Head of caudate nucleus (tissue), 42 donors: ENCODE measurements around the gene WFDC1.

Experiments used
- DNase-seq, 42 donors: peaks; one replicate each; pipeline versions ENCODE4 v3.0.0 to v3.0.0-alpha.2; 2020 to 2021; ENCODE audit warnings: mixed read lengths in 7 of 42
- intact Hi-C: fragments of 100-400 bp; cut with DNase I; formaldehyde crosslinking; loops from one replicate; pipeline ENCODE4 v1.15.0; 2022

The WFDC1 gene

DNA sequence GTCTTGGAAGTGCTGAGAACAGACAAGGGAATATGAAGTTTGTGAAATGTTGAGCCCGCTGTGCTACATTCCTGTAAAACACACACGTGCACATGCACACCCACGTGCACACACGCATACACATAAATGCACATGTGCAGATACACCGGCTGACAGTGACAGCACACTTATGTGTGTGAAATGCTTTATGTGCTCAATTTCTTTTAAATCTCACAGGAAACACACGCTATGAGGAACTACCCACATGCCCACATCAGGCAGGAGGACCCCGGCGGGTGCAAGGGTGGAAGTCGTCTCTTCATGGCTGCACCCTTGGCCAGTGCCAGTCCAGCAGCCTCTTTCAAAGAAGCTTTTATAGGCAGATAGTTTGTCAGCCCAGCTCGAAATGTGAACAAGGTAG lies 561 bp upstream of the WFDC1 start:
- no peak for DNase-seq
- intact Hi-C loops: no loop called here

DNA sequence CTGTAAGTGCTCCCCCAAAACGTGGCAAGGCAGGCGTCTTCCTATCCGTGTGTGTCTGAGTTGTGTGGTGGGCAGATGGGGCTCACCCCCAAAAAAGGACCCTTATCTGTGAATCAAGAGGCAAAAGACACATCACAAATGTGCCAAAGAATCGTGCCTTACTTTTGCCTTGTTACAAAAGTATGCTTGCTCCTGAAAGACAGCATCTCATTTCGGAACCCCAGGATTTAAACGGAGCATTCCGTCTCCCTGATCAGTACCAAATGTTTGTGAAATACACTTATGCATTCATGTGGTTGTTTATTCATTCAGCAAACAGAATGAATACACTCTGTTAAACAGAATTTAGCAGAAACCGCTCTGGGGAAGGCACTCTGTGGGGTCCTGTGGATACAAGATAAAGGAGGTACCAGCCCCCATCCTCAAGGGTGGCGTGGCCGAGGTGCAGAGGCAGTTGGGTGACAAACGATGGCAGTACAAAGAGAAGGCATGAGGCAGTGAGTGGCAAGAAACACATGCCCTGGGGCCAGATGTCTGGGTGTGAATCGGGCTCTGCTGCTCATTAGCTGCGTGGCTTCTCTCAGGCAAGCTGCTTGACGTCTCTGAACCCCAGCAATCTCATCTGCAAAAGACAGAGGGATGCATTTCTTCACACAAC lies 654 bp downstream of the WFDC1 start:
- DNase-seq: peak in 1 of 42 donors; percentile 22

DNA sequence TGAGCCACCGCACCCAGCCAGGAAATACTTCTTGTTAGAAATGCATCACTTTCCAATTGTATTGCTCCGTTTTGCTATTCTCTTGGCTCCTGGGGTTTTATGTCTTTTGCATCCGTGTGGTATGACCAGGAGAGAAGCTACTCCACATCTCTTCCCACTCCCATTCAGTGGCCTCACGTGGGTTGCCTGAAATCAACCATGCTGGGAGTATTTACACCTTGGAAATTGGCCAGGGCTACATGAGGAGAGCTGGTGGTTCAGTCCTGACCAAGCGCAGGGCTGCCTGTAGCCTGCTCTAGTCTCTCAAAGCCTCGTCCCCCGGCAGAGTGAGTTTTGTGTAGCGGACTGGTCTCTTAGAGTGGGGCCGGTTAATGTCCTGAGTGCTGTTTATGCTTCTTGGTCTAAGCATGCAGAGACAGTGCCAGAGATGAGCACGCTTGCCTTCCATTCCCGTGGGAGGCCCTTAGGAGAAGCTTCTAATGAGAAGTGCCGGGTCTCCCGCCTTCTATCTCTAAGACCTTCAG lies 3.8 kb downstream of the WFDC1 start:
- intact Hi-C loops: no loop called here
- no peak for DNase-seq

More for the DNA sequence above, 654 bp downstream of the WFDC1 start:
- intact Hi-C loops: no loop called here

- intact Hi-C loops: no loop called here
- DNase-seq: no peak
Observed at GRCh38 chr16:84299734-84300440, 5.2 kb downstream of the WFDC1 start.

DNA sequence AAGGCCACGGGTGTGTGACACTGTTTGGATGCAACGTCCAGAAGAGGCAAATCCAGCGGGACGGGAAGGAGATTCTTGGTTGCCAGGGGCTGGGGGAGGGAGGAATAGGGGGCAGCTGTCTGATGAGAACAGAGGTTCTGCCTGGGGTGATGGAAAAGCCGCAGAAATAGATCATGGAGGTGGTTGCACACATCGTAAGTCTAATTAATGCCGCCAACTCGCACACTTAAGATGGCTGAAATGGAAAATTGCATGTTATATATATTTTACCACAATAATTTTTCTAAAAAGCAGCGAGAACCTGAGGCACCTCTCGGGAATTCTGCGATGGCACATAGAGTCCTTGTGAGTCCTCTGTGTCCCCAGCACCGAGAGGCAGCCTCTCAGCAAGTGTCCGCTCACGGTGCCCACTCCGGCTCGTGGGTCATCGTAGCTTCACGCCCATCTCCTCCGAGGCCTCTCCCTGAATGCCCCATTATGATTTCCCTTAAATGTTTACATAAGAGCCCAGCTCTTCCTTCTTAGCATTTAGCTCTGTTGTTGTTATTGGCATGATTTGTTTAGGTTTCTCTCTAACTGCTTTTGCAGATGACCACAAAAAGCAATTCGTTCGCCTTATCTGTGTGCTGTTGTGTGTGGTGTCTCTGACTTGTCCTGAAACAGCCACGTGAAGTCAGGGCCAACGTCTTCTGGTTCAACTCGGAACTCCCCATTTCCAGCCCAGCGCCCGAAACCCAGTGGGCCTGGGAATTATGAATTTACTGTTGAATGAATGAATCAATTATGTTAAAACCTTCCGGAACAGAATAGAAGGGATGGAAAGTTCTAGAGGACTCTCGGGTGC lies 7.7 kb downstream of the WFDC1 start:
- peak in 16 of 42 donors; percentile 29 to 75 (median 50) for DNase-seq
- intact Hi-C loops: no loop called here

GRCh38 chr16:84303023-84303422 lies 8.3 kb downstream of the WFDC1 start:
- intact Hi-C loops: no loop called here
- peak in 9 of 42 donors; percentile 28 to 58 (median 42) for DNase-seq

DNA sequence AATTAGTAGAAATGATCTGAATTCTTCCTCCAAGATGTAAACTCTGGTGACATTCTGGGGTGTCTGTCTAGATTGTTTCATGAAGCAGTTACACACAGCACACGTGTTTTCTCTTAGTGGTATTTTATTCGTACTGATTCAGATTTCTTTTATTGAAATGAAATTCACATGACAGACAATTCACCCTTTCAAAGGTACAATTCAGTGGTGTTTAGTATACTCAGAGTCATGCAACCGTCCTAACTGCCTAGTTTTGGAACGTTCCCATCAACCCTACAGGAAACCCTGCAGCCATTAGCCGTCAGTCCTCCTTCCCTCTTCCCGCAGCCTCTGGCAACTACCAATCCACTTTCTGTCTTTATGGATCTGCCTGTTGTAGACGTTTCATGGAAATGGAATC lies 8.8 kb downstream of the WFDC1 start:
- intact Hi-C loops: no loop called here
- no peak for DNase-seq

- intact Hi-C loops: no loop called here
Observed at GRCh38 chr16:84306564-84306963, 11.9 kb downstream of the WFDC1 start.

GRCh38 chr16:84307209-84307954 lies 12.7 kb downstream of the WFDC1 start:
- DNase-seq: no peak
- intact Hi-C loops: no loop called here

More at GRCh38 chr16:84306564-84306963, 11.9 kb downstream of the WFDC1 start:
- DNase-seq: no peak

DNA sequence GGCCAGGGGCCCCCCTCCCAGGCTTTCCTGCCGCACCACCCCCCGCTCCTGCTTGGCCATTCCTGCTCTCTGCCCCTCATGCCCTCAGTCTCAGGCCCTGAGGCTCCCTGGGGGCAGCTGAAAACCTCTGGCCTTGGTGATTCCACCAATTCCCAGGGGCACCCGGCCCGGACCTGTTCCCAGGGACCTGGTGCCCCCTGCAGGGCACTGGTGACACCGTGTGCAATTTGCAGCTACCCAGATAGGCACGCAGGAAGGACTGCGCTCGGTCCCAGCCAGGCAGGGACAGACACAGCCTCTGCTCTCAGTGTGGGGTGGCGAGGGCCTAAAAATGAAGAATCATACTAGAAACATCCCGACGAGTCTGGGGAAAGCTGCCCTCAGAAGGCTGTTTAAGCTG lies 13.4 kb downstream of the WFDC1 start:
- intact Hi-C loops: no loop called here
- DNase-seq: peak in 39 of 42 donors; percentile 23 to 80 (median 53)

DNA sequence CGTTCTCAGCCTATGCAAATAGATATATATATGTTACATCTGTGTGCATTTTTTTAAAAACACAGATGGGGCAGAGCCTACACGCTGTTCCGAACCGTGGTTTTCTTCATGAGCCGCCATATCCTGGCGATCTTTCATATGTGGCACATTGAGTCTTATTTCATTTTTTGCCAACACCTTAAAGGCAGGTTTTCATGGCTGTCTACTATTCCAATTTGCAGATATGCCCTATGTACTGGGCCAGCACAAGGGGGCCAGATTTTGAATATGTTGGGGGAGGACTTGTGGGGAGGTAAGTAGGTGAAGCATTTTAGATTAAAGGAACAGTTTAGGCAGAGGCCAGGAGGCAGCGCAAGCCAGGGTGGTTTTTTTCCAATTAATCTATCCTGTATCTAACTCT lies 16.0 kb downstream of the WFDC1 start:
- no peak for DNase-seq
- intact Hi-C loops: no loop called here

DNA sequence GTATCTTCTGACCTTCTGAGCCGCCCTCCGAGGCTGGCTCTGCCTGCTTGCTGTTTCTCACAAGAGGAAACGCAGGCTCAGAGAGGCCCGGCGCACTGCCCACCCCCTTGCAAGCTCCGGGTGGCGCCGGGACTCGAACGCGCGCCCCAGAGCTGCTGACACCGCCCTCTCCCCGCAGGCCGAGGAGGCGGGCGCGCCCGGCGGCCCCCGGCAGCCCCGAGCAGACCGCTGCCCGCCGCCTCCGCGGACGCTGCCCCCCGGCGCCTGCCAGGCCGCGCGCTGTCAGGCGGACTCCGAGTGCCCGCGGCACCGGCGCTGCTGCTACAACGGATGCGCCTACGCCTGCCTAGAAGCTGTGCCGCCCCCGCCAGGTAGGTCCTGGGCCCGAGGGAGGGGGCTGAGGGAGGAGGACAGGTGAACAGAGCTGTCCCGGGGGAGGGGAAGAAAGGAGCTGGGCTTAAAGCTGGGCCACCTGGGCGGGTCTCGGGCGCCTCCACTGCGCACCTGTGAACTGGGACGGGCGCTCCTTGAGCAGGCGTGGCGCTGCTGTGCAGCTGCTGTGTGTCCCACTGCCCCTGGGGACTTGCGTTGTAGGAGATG lies 18.2 kb downstream of the WFDC1 start:
- DNase-seq: peak in 33 of 42 donors; percentile 19 to 76 (median 39)
- intact Hi-C loops: no loop called here

DNA sequence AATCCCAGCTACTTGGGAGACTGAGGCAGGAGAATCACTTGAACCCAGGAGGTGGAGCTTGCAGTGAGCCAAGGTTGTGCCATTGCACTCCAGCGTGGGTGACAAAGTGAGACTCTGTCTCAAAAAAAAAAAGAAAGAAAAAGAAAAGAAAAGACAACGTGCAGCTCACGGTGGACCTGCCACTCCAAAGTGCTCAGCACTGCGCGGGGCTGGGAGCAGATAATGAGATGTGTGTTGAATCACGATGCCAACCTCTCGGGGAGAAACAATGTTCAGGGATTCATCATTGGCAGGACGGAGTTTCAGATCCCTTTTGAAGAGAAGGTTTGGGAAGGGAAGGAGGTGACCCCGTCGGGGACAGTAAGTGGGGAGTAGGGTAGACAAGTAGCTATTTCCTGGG lies 19.2 kb downstream of the WFDC1 start:
- intact Hi-C loops: no loop called here

GRCh38 chr16:84314373-84314772 lies 19.7 kb downstream of the WFDC1 start:
- no peak for DNase-seq
- intact Hi-C loops: no loop called here

More for the DNA sequence above, 19.2 kb downstream of the WFDC1 start:
- DNase-seq: peak in 1 of 42 donors; percentile 66

- DNase-seq: no peak
- intact Hi-C loops: no loop called here
Observed at GRCh38 chr16:84314814-84315213, 20.1 kb downstream of the WFDC1 start.

DNA sequence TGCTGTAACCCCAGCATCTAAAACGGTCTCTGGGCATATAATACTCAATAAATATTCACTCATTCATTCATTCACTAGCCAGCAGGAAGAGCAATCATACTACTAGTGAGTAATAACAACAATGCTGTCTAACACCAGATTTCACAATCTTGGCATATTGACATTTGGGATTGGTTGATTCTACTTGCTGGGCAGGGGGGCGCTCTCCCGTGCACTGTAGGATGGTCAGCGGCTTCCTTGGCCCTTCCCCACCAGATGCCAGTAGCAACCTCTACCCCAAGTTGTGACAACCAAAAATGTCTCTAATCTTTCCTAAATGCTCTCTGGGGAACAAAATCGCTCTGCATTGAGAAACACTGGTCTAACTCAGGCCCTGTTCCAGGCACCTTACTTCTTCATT lies 20.7 kb downstream of the WFDC1 start:
- intact Hi-C loops: no loop called here
- no peak for DNase-seq

- no peak for DNase-seq
- intact Hi-C loops: no loop called here
Observed at GRCh38 chr16:84318091-84318975, 23.7 kb downstream of the WFDC1 start.
